HG02973 (cell line): ENCODE results near the gene SUGP1.

Experiments used
- ATAC-seq: cut with Tn5 transposase; IDR thresholded peaks from one replicate; pipeline ENCODE4 v1.9.1; 2021; ENCODE audit warnings: moderate library complexity; ENCODE audit not compliant: unreplicated experiment

SUGP1 gene

GRCh38 chr19:19304186-19304965, 15.9 kb downstream of the SUGP1 start:
- ATAC-seq = no peak

- no peak for ATAC-seq
These were observed 16.9 kb downstream of the SUGP1 start for GRCh38 chr19:19303411-19303810.

GRCh38 chr19:19300613-19301012, 19.7 kb downstream of the SUGP1 start:
- ATAC-seq = no peak

DNA sequence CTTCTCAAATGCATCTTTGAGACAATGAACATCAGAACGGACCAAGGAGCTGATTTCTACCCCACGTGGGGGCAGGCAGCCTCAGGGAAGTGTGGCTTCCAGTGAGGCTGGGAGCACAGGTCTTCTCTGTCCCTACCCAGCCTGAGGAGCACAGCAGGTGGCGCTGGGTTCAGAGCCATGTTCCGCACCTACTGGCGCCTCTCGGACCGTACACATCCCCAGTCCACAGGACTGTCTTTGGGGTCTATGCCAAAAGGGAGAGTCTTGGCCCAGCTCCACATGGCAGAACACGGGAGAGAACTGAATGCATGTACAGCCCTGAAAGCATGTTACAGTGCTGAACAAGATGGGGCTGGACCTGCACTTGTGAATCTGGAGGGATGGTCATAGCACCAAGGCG, 22.6 kb downstream of the SUGP1 start:
- ATAC-seq = no peak

DNA sequence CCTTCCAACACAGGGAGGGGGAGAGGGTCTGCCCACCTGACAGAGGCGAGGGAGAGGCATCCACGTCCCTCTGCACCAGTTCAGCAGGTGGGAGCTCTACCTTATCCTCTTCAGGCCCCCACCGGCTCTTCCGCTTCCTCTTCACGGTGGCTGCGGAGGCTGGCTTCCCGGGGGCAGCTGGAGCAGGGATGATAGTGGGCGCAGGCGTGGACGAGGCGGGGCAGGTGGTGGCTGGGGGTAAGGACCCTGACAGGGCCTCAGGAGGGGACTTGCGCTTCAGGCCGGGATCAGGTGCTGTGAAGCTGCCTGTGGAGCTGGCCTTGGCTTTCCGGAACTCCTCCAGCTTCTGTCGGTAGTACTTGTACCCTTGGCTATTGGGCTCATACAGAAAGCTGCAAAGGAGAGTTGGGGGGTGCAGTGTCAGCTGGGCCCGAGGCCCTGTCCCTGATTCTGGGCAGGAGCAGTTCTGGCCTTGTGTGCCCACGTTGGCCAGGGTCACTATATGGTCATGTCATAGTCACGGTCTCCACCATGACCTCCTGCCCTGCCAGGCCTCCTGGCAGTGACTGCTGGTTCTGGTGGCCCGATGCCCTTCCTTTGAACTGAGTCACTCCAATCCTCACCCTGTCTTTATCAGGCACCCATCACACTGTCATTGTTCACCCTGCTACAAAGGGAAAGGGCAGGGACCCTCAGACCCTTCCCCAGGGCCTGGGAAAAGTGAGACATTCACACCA, 23.2 kb downstream of the SUGP1 start:
- no peak for ATAC-seq

- ATAC-seq = no peak
These were observed 25.4 kb downstream of the SUGP1 start for GRCh38 chr19:19294914-19295313.

DNA sequence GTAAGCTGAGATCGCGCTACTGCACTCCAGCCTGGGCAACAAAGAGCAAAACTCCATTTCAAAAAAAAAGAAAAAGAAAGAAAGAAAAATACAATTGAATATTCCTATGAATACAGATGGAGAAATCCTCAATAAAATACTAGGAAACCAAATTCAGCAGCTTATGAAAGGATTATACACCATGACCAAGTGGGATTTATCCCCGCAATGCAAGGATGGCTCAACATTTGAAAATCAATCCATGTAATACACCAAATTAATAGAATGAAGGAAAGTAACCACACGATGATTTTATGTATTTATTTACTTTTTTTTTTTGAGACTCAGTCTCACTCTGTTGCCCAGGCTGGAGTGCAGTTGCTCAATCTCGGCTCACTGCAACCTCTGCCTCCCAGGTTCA, 27.7 kb downstream of the SUGP1 start:
- ATAC-seq = no peak

- no peak for ATAC-seq
These were observed 34.6 kb downstream of the SUGP1 start for GRCh38 chr19:19285686-19286085.

GRCh38 chr19:19280561-19280960, 39.7 kb downstream of the SUGP1 start:
- no peak for ATAC-seq

DNA sequence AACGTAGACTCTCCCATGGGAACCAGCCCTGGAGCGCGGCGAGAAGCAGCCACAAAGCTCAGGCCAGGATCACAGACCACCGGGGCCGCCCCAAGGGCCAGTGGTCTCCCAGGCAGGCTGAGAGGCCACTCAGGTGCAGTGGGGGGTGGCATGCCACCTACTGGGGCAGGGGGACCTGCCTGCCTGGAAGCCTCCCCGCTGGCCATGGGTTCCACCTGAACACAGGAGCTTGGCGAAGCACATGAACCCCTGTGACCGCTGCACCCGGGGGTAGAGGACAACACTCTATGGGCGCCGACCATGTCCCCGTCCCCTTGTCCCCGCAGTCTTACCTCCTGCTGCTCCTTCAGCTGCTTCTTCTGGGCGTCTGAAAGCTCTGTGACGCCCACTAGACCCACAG, 40.5 kb downstream of the SUGP1 start:
- ATAC-seq = no peak

DNA sequence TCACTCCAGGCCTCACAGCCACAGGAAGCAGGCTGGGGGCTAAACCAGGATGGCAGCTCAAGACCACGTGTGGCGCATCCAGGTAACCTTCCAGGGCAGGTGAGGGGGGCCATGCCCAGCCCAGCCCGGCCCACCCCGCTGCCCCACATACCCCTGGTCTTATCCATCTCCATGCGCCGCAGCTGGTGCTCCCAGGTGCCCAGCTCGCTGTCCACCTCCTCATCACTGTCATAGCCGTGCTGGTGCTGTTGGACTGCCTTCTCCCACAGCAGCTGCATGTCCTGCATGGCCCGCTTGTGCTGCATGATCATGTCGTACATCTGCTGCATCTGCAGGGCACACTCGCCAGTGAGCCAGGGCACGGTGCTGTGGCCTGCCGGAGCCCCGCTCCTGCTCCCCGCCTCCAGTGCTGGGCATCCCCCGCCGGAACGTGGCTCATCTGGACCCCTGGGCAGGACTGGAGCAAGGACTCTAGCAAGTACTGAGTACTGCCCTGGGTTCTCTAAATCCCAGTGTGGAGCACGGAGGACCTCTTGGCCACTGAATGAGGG, 41.2 kb downstream of the SUGP1 start:
- ATAC-seq = no peak

GRCh38 chr19:19278315-19278714, 42.0 kb downstream of the SUGP1 start:
- ATAC-seq = no peak

- no peak for ATAC-seq
These were observed 43.5 kb downstream of the SUGP1 start for GRCh38 chr19:19276851-19277250.

DNA sequence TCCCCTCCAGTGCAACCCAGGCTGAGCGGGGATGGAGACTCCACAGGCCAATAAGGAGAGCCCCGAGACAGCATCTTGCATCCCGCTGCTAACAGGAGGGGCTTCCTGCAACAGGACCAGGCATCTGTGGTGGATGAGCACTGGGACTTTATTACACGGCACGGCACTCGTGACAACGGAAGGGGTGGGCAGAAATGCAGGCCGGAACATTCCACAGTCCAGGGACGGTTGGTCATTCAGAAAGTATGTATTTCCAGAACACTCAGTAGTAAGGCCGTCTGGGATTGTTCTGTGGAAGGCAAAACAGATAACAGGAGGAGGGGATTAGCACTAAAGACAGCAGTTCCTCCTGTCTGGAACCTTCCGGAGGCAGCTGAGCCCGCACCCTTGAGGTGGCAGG, 43.9 kb downstream of the SUGP1 start:
- ATAC-seq = no peak

DNA sequence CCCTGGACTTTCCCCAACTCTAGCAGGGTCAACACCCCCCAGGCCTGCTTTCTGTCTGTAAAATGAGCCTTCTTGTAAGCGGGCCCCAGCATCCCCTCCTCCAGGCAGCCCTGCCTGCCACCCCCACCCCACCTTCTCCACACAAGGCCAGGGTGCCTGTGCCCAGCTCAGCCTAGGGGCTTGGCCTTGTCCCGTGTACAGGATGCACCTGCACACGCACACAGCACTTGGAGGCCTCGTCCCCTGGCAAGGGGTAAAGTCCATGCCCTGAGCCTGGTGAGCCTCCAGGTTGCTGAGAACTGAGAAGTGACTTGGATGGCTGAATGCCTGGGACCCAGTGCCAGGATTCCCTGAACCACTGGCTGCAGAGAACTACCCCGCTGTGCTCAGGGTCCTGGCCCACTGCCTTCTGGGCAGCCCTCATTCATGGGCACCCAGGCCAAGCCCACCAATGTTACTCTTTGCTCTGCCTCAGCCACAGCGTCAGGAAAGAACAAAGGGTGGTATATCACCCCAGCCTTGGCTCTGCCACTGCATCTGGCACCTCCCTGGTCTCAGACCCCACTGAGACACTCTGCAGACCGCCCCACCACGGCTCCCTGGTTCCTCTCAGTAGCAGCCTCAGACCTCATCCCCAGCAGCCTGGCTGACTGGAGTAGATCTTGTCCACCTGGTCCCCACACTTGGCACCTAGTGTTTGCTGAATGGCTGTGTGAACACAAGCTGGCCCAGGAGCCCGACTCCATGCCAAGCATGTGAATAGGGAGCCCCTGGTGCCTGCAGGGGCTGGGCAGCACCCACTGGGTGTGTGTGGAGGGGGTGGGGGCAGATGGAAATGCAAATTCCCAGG, 45.4 kb downstream of the SUGP1 start:
- no peak for ATAC-seq

DNA sequence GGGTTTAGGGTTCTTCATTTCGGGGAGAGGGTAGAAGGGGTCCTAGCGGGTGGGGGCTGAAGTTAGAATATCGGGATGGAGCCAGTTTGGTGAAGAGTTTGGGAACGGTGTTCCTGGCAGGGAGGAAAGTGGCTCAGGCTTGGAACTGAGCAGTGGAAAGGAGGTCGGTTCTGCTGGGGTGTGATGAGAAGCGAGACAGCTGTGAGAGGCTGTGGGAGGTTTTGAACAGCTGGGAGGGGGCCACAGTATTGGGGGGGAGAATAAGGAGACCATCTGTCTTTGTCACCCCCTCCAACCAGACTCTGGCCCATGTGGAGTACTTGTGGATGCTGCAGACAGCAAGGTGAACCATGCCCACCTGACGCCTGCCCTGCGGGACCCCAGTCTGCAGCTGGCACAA, 46.2 kb downstream of the SUGP1 start:
- no peak for ATAC-seq

DNA sequence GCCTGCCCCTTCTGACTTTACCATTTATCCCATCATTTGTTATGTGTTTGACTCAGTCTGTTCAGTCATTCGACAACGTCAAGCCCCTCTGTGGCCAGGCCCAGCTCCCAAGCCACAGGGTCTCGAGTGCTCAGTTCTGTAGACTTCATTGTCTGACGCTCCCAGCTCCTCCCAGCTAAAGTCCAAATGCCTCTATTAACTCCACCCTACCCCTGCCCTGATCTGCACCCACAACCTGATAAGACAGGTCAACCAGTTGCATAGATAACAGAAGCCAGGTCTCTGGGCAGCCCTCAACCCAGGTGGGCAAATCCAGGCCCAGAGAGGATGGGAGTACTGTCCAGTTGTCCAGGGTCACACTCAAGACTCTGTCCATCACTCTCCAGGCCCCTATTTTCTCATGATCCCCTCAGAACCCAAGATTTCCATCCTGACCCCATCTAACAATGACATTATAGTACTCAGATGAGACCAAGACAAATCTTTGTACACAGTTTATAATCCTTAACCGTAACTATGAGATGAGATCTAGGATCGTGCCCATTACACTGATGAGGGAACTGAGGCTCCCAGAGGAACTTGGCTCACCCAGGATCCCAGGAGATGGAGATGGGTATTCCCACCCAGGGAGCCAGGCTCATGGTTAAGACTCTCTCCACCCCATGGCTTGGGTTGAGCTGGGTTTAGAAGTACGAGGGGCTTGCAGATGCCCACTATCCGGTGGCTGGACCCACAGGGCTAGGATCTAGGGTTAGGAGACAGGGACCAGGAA, 48.3 kb downstream of the SUGP1 start:
- no peak for ATAC-seq

DNA sequence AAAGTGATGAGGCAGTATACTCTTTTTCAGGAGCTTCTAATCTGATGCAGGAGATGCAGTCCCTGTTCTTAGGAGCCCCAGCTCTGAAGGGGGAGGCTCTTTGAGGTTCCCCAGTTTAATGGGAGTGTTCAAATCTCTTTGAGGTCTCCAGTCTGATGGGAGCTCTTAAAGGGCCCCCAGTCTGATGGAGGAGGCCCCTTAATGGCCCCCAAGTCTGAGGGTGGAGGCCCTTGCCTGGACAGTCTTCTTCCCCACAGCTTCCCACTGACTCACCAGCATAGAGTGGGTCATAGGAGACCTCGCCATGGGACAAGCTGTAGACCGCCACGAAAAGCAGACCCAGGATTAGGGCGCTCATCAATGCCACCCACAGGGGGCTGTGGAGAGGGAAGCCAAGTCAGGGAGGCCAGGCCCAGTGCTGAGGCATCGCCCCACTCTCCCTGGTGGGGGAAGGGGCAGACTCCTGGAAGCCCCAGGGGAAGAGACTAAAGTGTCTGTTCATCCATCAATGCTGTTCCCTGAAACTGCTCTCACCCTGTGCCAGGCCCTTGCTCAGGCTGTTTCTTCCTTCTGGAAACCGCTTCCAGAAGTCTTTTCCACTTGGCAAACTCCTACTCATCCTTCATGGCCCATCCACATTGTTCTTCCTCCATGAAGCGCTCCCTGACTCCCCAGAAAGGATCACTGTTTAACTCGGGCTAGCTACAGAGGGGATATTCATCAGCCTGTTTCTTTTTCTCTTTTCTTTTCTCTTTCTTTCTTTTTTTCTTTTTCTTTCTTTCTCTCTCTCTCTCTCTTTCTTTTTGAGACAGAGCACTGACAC, 49.3 kb downstream of the SUGP1 start:
- ATAC-seq = no peak

- no peak for ATAC-seq
These were observed 50.2 kb downstream of the SUGP1 start for GRCh38 chr19:19269952-19270694.
